CD8-positive, alpha-beta memory T cell (primary cell): Measurements from ENCODE around the gene PLAAT3. TPM values are rescaled to one million over a fixed set of nuclear protein-coding genes. Genes with fewer than 3 reads are reported as not detected.
A peak's percentile ranks its signal among the peaks of the same experiment; 100 is the strongest.

Experiments
- CTCF ChIA-PET: fragments of 350-600 bp; sonication (Branson Sonifier 250); formaldehyde crosslinking; loops from one replicate; lab custom pipeline; 2021; ENCODE audit warnings: antibody characterized with exemption; lab: Charles Lee
- POLR2A ChIA-PET: fragments of 350-600 bp; sonication (Branson Sonifier 250); formaldehyde crosslinking; loops from one replicate; lab custom pipeline; 2021; ENCODE audit warnings: antibody characterized with exemption; lab: Charles Lee
- DNase-seq, 5 donors: peaks; one replicate each; pipeline versions ENCODE4 v3.0.0 to v3.0.0-alpha.2; 2020 to 2022; ENCODE audit warnings: mixed read lengths in 1 of 5
- H3K27ac ChIP-seq: one replicate; pipeline ENCODE4 v1.7.0; 2013; ENCODE audit warnings: low read depth, mild to moderate bottlenecking, low read length, moderate library complexity
- H3K27me3 ChIP-seq: 2 replicates; pipeline ENCODE4 v1.7.0; 2013; ENCODE audit warnings: low read length, mild to moderate bottlenecking; ENCODE audit not compliant: insufficient read depth, poor library complexity, severe bottlenecking
- H3K36me3 ChIP-seq: 2 replicates; pipeline ENCODE4 v1.7.0; 2013; ENCODE audit warnings: mild to moderate bottlenecking, low read length, moderate library complexity; ENCODE audit not compliant: insufficient read depth
- H3K4me1 ChIP-seq: 2 replicates; pipeline ENCODE4 v1.7.0; 2013; ENCODE audit warnings: mild to moderate bottlenecking, low read length, moderate library complexity; ENCODE audit not compliant: insufficient read depth
- H3K4me3 ChIP-seq: 2 replicates; pipeline ENCODE4 v1.7.0; 2013; ENCODE audit warnings: mild to moderate bottlenecking, low read length
- H3K9me3 ChIP-seq: 2 replicates; pipeline ENCODE4 v1.7.0; 2013; ENCODE audit warnings: mild to moderate bottlenecking, low read length
- H3K27ac Mint-ChIP-seq, 8 donors: one replicate each; pipeline ENCODE4 v1.8.0; 2020 to 2021; ENCODE audit warnings: mixed read lengths in 8 of 8, mild to moderate bottlenecking in 6 of 8, inconsistent platforms in 3 of 8, moderate library complexity in 3 of 8
- H3K27me3 Mint-ChIP-seq, 2 donors: one replicate each; pipeline ENCODE4 v1.8.0; 2020 to 2021; ENCODE audit warnings: mixed read lengths in 2 of 2, mild to moderate bottlenecking in 1 of 2, moderate library complexity in 1 of 2
- H3K36me3 Mint-ChIP-seq, 3 donors: one replicate each; pipeline ENCODE4 v1.8.0; 2020 to 2021; ENCODE audit warnings: mixed read lengths in 3 of 3, inconsistent platforms in 1 of 3, mild to moderate bottlenecking in 1 of 3
- H3K4me1 Mint-ChIP-seq, 3 donors: one replicate each; pipeline ENCODE4 v1.8.0; 2020 to 2021; ENCODE audit warnings: mixed read lengths in 3 of 3, inconsistent platforms in 1 of 3, mild to moderate bottlenecking in 1 of 3
- H3K4me3 Mint-ChIP-seq, 7 donors: one replicate each; pipeline ENCODE4 v1.8.0; 2020 to 2021; ENCODE audit warnings: mixed read lengths in 7 of 7, mild to moderate bottlenecking in 6 of 7, moderate library complexity in 4 of 7, inconsistent platforms in 2 of 7
- H3K9me3 Mint-ChIP-seq, 5 donors: one replicate each; pipeline ENCODE4 v1.8.0; 2020 to 2022; ENCODE audit warnings: mixed read lengths in 5 of 5, mild to moderate bottlenecking in 3 of 5, moderate library complexity in 2 of 5, inconsistent platforms in 1 of 5
- polyA plus RNA-seq: library from polyadenylated mRNA; unstranded; fragments of 300-500 nt; fragmentation: Illumina TruSeq; gene quantifications from one replicate; pipeline ENCODE4 v1.2.3, GENCODE V29; 2021
- total RNA-seq, 2 experiments: library from RNA; stranded (reverse); gene quantifications; one replicate each; pipeline ENCODE4 v1.2.3, GENCODE V29; 2021

PLAAT3 gene
- total and polyA plus RNA-seq, 3 experiments from 2014 or later: 13.9 to 39.5 (median 16.0) TPM

- no peaks in the 10 kb centered on the region for H3K36me3 Mint-ChIP-seq
- H3K27me3 Mint-ChIP-seq: peaks cover 0 to 1% of the 10 kb centered on the region in 2 donors
- Histone ChIP-seq H3K4me1 (peaks cover 52% of the 10 kb centered on the region), H3K36me3 (no peaks in the 10 kb centered on the region), H3K27me3 (no peaks in the 10 kb centered on the region), H3K27ac (no peak overlapping the region), H3K9me3 (no peaks in the 10 kb centered on the region), H3K4me3 (no peak overlapping the region)
- ChIA-PET POLR2A (no interaction called here), CTCF (interaction anchor here (0.8 to 1.9 kb wide), 2 partner anchors 84 to 86 kb away, joined by 3 to 6 read pairs; no protein-coding TSS in a partner anchor)
- H3K4me3 Mint-ChIP-seq: peak overlapping the region in 4 of 7 donors; percentile 3 to 70 (median 27)
- DNase-seq: no peak
- H3K4me1 Mint-ChIP-seq: peaks cover 48 to 75% (median 66%) of the 10 kb centered on the region in 3 donors
- no peaks in the 10 kb centered on the region for H3K9me3 Mint-ChIP-seq
- H3K27ac Mint-ChIP-seq: peak overlapping the region; percentile 17 to 91 (median 68)
Measured at GRCh38 chr11:63564056-63564774, 50.0 kb downstream of the PLAAT3 start.

- H3K9me3 ChIP-seq: no peaks in the 10 kb centered on the region
- CTCF ChIA-PET: interaction anchor here (1.2 to 3.6 kb wide), 3 partner anchors 9 to 84 kb away, joined by 3 to 14 read pairs (median 6); no protein-coding TSS in a partner anchor
- no peak within 1 kb of the TSS for H3K4me3 ChIP-seq
- H3K9me3 Mint-ChIP-seq: no peaks in the 10 kb centered on the region
- no peaks in the 10 kb centered on the region for H3K36me3 Mint-ChIP-seq
- H3K27me3 Mint-ChIP-seq: peaks cover 0 to 1% of the 10 kb centered on the region in 2 donors
- no peaks in the 10 kb centered on the region for H3K36me3 ChIP-seq
- peaks cover 52% of the 10 kb centered on the region for H3K4me1 ChIP-seq
- no peaks in the 10 kb centered on the region for H3K27me3 ChIP-seq
- peaks cover 45 to 75% (median 61%) of the 10 kb centered on the region in 3 donors for H3K4me1 Mint-ChIP-seq
- DNase-seq: no peak
- POLR2A ChIA-PET: interaction anchor here (0.6 to 0.9 kb wide), 2 partner anchors 12 to 27 kb away, joined by 3 read pairs; partner anchors contain the start of gene PLAAT4
- peak within 1 kb of the TSS in 5 of 7 donors; percentile 3 to 70 (median 30) for H3K4me3 Mint-ChIP-seq
- peak within 1 kb of the TSS in 7 of 8 donors; percentile 37 to 91 (median 68) for H3K27ac Mint-ChIP-seq
- no peak within 1 kb of the TSS for H3K27ac ChIP-seq
Measured at GRCh38 chr11:63563201-63564055, 50.8 kb downstream of the PLAAT3 start, which contains the start of gene PLAAT2. TSS of gene PLAAT2 (minus strand) at chr11:63563379. CDS start at chr11:63563324, 55 bp downstream.

GRCh38 chr11:63560506-63561180 lies 53.6 kb downstream of the PLAAT3 start:
- Mint-ChIP-seq H3K27me3 (peaks cover 0 to 1% of the 10 kb centered on the region in 2 donors), H3K36me3 (no peaks in the 10 kb centered on the region), H3K27ac (peak overlapping the region; percentile 36 to 91 (median 84)), H3K9me3 (no peaks in the 10 kb centered on the region), H3K4me3 (peak overlapping the region in 6 of 7 donors; percentile 5 to 62 (median 46)), H3K4me1 (peaks cover 41 to 66% (median 50%) of the 10 kb centered on the region in 3 donors)
- peak in 2 of 5 donors; percentile 52 to 58 for DNase-seq
- H3K4me3 ChIP-seq: no peak overlapping the region
- no peaks in the 10 kb centered on the region for H3K27me3 ChIP-seq
- H3K4me1 ChIP-seq: peaks cover 41% of the 10 kb centered on the region
- H3K9me3 ChIP-seq: no peaks in the 10 kb centered on the region
- CTCF ChIA-PET: interaction anchor here (3.6 kb wide), 1 partner anchor 9 kb away, joined by 14 read pairs; no protein-coding TSS in a partner anchor
- no peak overlapping the region for H3K27ac ChIP-seq
- POLR2A ChIA-PET: interaction anchor here (0.6 to 0.9 kb wide), 2 partner anchors 13 to 25 kb away, joined by 3 to 4 read pairs; no protein-coding TSS in a partner anchor
- no peaks in the 10 kb centered on the region for H3K36me3 ChIP-seq

DNA sequence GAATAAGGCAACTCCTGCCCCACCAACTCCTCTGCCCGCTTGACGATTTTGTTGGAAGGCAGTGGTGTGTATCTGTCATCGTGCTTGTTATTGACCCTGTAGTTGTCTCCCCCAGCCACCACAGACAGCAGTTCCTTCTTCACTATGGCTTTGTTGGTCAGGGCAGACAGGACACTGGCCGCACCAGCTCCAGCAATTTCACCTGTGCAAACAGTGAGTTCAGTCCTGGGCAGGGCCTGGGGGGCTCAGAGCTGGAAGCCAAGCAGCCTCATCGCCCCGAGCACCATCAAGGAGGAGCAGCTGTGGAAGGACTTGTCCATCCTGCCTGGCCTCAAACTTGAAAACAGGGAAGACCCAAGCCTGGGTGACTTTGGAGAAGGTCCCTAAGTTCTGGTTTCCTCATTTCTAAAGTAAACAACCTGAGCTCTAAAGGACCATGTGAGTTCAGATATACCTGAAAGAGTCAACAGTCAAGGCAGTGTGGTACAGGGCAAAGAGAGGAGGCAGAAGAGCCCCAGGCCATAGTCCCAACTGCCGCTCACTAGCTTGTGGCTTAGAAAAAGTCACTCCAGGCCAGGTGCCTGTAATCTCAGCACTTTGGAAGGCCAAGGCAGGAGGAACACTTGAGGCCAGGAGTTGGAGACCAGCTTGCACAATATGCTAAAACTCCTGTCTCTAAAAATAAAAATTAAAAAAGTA lies 55.6 kb downstream of the PLAAT3 start:
- POLR2A ChIA-PET: interaction anchor here (0.6 to 0.7 kb wide), 2 partner anchors 8 to 38 kb away, joined by 3 read pairs; no protein-coding TSS in a partner anchor
- Mint-ChIP-seq H3K9me3 (no peaks in the 10 kb centered on the region), H3K27ac (peak overlapping the region in 1 of 8 donors; percentile 60), H3K4me3 (no peak overlapping the region), H3K4me1 (peaks cover 40 to 63% (median 50%) of the 10 kb centered on the region in 3 donors), H3K27me3 (peaks cover 0 to 1% of the 10 kb centered on the region in 2 donors), H3K36me3 (no peaks in the 10 kb centered on the region)
- Histone ChIP-seq H3K36me3 (no peaks in the 10 kb centered on the region), H3K27ac (no peak overlapping the region), H3K4me1 (peaks cover 42% of the 10 kb centered on the region), H3K4me3 (no peak overlapping the region), H3K9me3 (no peaks in the 10 kb centered on the region), H3K27me3 (no peaks in the 10 kb centered on the region)
- CTCF ChIA-PET: no interaction called here
- DNase-seq: no peak

- H3K27ac Mint-ChIP-seq: peak overlapping the region in 3 of 8 donors; percentile 3 to 93 (median 19)
- H3K9me3 Mint-ChIP-seq: no peaks in the 10 kb centered on the region
- CTCF ChIA-PET: no interaction called here
- H3K4me3 Mint-ChIP-seq: no peak overlapping the region
- H3K27me3 Mint-ChIP-seq: peaks cover 0 to 1% of the 10 kb centered on the region in 2 donors
- peaks cover 49 to 69% (median 57%) of the 10 kb centered on the region in 3 donors for H3K4me1 Mint-ChIP-seq
- no peak for DNase-seq
- Histone ChIP-seq H3K9me3 (no peaks in the 10 kb centered on the region), H3K36me3 (no peaks in the 10 kb centered on the region), H3K27me3 (no peaks in the 10 kb centered on the region), H3K4me1 (peaks cover 51% of the 10 kb centered on the region), H3K4me3 (no peak overlapping the region), H3K27ac (no peak overlapping the region)
- POLR2A ChIA-PET: interaction anchor here (0.7 kb wide), 1 partner anchor 74 kb away, joined by 3 read pairs; no protein-coding TSS in a partner anchor
- H3K36me3 Mint-ChIP-seq: no peaks in the 10 kb centered on the region
Measured at GRCh38 chr11:63557570-63557969, 56.7 kb downstream of the PLAAT3 start.

- Histone ChIP-seq H3K4me1 (peaks cover 61% of the 10 kb centered on the region), H3K27me3 (no peaks in the 10 kb centered on the region)
- POLR2A ChIA-PET: no interaction called here
Measured at GRCh38 chr11:63556404-63557013, 57.7 kb downstream of the PLAAT3 start.

More at GRCh38 chr11:63556404-63557013, 57.7 kb downstream of the PLAAT3 start:
- Histone ChIP-seq H3K36me3 (no peaks in the 10 kb centered on the region), H3K27ac (no peak overlapping the region), H3K4me3 (no peak overlapping the region), H3K9me3 (no peaks in the 10 kb centered on the region)
- no peaks in the 10 kb centered on the region for H3K9me3 Mint-ChIP-seq
- H3K27ac Mint-ChIP-seq: peak overlapping the region in 3 of 8 donors; percentile 19 to 84 (median 45)
- no peak overlapping the region for H3K4me3 Mint-ChIP-seq
- H3K36me3 Mint-ChIP-seq: peaks cover 0 to under 1% (median 0%) of the 10 kb centered on the region in 3 donors
- DNase-seq: no peak
- CTCF ChIA-PET: no interaction called here
- peaks cover 54 to 72% (median 68%) of the 10 kb centered on the region in 3 donors for H3K4me1 Mint-ChIP-seq
- H3K27me3 Mint-ChIP-seq: peaks cover 0 to 1% of the 10 kb centered on the region in 2 donors
